ENCODE results near the gene TBC1D9.
"Not testable (repeated sequence)": the region's sequence is repeated elsewhere in the genome, so short reads cannot be mapped to it uniquely, and the experiment has no call there.

TBC1D9 gene

DNA sequence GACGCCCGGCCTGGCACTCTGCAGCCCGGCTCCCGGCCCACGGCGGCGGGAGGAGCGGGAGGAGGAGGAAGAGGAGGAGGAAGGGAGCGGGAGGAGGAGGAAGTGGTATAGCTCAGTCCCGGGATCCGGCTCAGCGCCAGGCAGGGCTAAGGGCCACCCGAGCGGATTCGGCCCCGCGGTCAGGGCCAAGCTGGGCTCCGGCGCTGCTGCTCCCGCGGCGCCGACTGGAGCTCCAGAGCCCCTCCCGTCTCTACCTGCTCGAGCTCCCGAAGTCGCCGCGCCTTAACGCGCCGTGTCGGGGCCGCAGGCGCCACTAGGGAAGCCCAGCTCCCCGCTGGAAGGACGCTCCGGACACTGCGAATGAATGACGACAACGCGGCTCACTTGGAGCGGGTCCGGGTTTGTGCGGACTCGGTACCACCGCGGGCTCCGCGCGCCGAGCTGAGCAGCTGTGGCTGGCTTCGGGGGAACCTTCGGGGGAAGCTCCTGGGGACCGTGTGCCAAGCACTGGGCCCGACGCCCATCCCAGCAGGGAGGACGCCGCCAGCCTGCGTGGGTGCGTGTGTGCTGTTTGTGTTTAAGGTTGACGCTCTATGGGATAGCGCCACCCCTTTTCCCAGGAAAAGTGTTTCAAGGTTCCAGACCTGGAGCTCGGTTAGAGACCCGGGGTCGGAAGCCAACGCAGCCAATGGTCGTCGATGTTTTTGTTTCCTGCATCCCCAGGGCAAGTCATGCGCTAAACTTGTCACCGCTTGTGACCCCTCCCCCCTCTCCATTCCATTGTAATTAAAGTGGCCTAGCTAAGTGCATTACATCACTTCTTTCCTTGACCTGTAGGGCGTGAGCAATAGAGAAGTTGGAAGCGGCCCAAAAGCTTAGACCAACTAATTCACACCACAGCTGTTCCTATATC lies at the start of gene TBC1D9:
TSS of gene TBC1D9 (minus strand) at position 67 of the 913 bp plus-strand sequence. CDS start 340 bp downstream, outside the sequence.
- DNase-seq (ENCODE audit: low spot score) = peak; percentile 67

- no peak for DNase-seq (ENCODE audit: low spot score)
Observed at GRCh38 chr4:140805293-140805692, 49.1 kb upstream of the TBC1D9 start.

- DNase-seq (ENCODE audit: low spot score) = no peak
Observed at GRCh38 chr4:140802591-140802990, 46.4 kb upstream of the TBC1D9 start.

DNA sequence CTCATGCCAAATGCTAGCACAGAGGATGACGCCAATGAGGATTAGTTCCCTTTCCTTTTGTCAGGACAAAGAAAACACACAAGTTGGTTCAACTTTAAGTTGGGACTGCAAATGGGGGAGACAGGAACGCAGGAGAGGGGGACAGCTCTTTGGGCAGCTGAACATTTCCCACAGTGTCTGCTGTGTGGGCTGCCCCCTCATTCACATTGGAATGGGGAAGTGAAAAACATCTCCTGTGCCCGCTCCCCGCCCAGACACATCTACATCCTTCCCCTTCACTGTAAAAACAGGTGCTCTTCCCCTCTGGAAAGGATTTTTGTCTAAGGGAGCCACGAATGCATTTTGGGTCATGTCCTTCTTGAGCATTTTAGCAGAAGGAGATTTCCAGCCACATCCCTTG lies 44.5 kb upstream of the TBC1D9 start:
- DNase-seq (ENCODE audit: low spot score) = no peak

- DNase-seq (ENCODE audit: low spot score) = no peak
Observed at GRCh38 chr4:140799686-140800225, 43.6 kb upstream of the TBC1D9 start.

DNA sequence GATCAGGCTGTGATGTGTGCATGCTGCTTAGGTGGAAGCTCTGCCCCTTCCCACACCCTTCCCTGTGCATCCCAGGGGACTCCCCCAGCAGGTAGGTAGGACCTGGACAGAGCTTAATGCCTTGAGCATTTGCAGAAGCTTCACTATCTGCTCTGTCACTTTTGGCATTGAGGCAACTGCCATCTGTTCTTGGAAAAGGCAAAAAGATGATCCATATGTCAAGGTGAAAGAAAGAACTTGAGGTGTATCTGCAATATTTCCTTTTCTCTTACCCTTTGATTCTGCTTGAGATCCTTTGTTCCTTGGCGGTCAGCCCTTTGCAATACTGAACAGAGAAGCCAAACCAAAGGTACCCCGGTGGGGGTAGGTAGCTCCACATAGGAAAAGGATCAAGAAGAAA lies 37.1 kb upstream of the TBC1D9 start:
- no peak for DNase-seq (ENCODE audit: low spot score)

- DNase-seq (ENCODE audit: low spot score) = no peak
Observed at GRCh38 chr4:140790765-140791164, 34.6 kb upstream of the TBC1D9 start.

- no peak for DNase-seq (ENCODE audit: low spot score)
Observed at GRCh38 chr4:140790171-140790570, 34.0 kb upstream of the TBC1D9 start.

DNA sequence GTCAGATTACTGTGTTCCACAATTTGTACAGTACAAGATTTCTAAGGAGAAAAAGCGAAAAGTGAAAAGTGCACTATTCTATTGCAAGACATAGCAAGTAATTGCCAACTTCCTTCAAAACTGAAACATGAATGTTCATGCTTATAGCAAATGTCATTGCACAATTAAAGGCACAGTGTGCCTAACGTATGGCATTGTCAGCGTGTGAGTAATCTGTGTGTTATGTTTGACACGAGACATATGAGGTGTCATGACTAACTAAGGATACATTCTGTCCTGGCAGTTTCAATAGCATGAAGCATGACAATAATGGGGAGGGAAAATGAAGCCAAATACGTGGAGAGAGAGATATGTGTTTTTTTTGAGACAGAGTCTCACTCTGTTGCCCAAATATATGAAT lies 33.6 kb upstream of the TBC1D9 start:
- no peak for DNase-seq (ENCODE audit: low spot score)

- DNase-seq (ENCODE audit: low spot score) = not testable (repeated sequence)
Observed at GRCh38 chr4:140782787-140783186, 26.6 kb upstream of the TBC1D9 start.

DNA sequence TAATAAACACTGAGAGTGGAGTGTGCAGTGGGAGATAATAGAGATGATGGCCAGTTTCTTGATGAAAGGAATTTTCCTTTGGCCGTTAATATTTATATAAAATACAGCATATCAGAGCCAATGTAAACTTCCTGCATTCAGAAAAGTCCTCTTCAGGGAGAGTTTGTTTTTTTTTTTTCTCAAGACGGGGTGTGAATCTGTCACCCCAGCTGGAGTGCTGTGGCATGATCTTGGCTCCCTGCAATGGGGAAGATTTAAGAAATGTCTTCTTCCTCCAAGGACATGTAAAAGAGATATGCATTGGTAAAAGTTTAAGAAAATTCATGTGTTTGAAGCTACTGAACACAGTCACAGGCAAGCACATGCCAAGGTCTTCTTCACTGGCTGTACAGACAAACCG lies 25.4 kb upstream of the TBC1D9 start:
- DNase-seq (ENCODE audit: low spot score) = no peak

- no peak for DNase-seq (ENCODE audit: low spot score)
Observed at GRCh38 chr4:140777894-140778293, 21.7 kb upstream of the TBC1D9 start.

DNA sequence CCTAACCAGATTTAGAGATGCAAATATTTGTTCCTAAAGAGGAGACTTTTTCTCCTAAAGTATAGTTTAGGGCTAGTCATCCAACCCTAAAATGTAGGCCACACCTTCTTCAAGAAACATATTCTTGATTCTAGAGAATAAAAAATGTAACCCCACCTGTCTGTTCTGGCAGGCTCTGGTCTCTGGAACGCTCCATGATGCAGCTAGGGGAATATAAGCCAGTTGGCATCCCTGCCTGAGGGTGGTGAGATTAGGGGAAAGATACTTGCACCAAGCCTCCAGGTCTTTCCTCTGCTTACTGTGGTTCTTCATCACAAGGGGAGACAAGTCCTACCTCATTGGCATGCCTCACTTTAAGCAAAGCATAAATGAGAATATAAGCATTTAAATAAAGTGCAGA lies 21.2 kb upstream of the TBC1D9 start:
- no peak for DNase-seq (ENCODE audit: low spot score)

GRCh38 chr4:140776556-140776955 lies 20.4 kb upstream of the TBC1D9 start:
- DNase-seq (ENCODE audit: low spot score) = no peak

DNA sequence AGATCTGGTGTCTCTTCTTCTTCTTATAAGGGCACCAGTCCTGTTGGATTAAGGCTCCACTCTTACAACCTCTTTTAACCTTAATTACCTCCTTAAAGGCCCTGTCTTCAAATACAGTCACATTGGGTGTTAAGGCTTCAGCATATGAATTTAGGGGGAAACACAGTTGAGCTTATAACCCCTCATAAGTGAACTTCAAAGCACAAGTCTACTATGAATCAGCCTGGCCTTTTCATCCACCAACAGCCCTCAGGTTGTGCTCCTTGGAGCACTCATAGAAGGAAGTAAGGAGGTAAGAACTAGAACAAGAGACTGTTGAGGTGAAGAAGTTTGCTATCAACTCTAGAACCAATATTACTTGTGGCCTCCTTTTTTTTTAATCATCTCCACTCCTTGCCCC lies 18.8 kb upstream of the TBC1D9 start:
- DNase-seq (ENCODE audit: low spot score) = no peak

- DNase-seq (ENCODE audit: low spot score) = no peak
Observed at GRCh38 chr4:140774510-140774909, 18.3 kb upstream of the TBC1D9 start.

DNA sequence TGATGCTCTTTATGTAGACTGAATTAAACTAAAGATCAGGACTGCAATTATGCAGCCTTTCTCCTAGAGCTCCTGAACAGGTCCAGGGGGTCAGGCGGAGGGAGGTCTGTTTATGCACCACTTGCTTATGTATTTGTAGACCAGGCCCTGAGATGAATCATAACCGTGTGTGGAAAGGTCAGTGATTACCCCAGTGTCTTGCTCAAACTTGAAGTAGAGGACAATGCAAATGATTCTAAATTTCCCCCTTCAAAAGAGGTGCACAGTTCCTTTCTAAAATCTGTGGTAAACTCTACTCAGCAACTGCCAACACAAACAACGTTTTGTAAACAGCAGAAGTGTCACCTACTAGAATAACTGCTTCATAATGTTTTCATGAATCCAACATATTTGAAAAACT lies 13.0 kb upstream of the TBC1D9 start:
- DNase-seq (ENCODE audit: low spot score) = no peak

DNA sequence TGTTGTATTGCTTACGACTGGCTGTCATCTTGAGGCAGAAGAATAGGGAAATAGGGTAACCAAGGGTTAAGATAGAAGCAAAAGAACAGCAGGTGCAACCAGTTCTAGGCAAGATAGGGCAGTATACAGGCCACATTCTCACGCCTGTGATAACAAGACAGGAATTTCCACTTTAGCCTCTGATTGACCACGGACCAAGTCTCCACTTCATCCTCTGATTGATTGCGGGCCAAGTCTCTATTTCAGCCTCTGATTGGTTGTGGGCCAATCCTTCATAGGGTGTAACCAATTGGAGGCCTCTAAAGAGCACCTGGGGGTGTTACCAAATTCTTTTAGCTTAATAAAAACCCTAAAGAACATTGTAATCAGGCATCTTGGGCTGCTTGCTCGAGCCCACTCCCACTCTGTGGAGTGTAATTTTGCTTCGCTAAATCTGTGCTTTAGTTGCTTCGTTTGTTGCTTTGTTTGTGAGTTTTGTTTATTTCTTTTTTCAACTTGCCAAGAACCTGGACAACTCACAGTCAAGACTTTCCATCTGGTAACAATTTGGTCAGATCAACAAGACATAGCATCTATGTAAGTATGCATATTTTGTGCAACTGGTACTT lies 8.7 kb upstream of the TBC1D9 start:
- no peak for DNase-seq (ENCODE audit: low spot score)

- DNase-seq (ENCODE audit: low spot score) = no peak
Observed at GRCh38 chr4:140762202-140762601, 6.0 kb upstream of the TBC1D9 start.

- DNase-seq (ENCODE audit: low spot score) = peak; percentile 30
Observed at GRCh38 chr4:140757232-140757630, 1.0 kb upstream of the TBC1D9 start.

- DNase-seq (ENCODE audit: low spot score) = peak; percentile 48
Observed at GRCh38 chr4:140755774-140756318, 339 bp downstream of the TBC1D9 start.

GRCh38 chr4:140754918-140755773 lies 1.0 kb downstream of the TBC1D9 start:
- DNase-seq (ENCODE audit: low spot score) = no peak
